Gastrocnemius medialis (tissue), 4 donors: Measurements from ENCODE around the gene OLFML2B.

Source experiments
- CTCF ChIP-seq, 5 experiments: fragments of 450-650 bp in 3 of 5; fragments of 200-600 bp in 2 of 5; sonication (generic) in 2 of 5; IDR thresholded peaks in 4 of 5; conservative IDR thresholded peaks in 1 of 5; 1 replicate in 4 of 5; 2 replicates in 1 of 5; pipeline ENCODE4 v1.5.1; 2016 to 2019; ENCODE audit warnings: antibody characterized with exemption in 5 of 5, mild to moderate bottlenecking in 3 of 5, moderate library complexity in 3 of 5
- POLR2A ChIP-seq, 2 donors: fragments of 450-650 bp; IDR thresholded peaks; one replicate each; pipeline ENCODE4 v1.6.1; 2017; ENCODE audit warnings: antibody characterized with exemption in 2 of 2, mild to moderate bottlenecking in 2 of 2, moderate library complexity in 2 of 2

GRCh38 chr1:161940866-161941591 lies 82.6 kb downstream of the OLFML2B start:
- TF ChIP-seq CTCF (IDR thresholded peaks at IDR 0.05 in 4 of 5, conservative IDR thresholded peaks at IDR 0.05 in 1 of 5) (no peak), POLR2A (IDR thresholded peaks at IDR 0.05) (no peak)
